GM12864 (cell line): ENCODE results near the gene ELF2.

Experiments
- DNase-seq: peaks from one replicate; pipeline ENCODE4 v3.0.0-alpha.2; 2011; ENCODE audit warnings: low read depth
- H3K4me3 ChIP-seq: 2 replicates; pipeline ENCODE4 v1.5.1; 2011; ENCODE audit warnings: mild to moderate bottlenecking, low read depth, low read length, control low read depth
- TF ChIP-seq, protein P1 (sequence below): IDR thresholded peaks from 2 replicates; pipeline ENCODE4 v1.5.1; 2011; ENCODE audit warnings: low read depth, mild to moderate bottlenecking, moderate library complexity, low read length, control low read depth, inconsistent platforms; ENCODE audit errors: missing control alignments

ELF2 gene

DNA sequence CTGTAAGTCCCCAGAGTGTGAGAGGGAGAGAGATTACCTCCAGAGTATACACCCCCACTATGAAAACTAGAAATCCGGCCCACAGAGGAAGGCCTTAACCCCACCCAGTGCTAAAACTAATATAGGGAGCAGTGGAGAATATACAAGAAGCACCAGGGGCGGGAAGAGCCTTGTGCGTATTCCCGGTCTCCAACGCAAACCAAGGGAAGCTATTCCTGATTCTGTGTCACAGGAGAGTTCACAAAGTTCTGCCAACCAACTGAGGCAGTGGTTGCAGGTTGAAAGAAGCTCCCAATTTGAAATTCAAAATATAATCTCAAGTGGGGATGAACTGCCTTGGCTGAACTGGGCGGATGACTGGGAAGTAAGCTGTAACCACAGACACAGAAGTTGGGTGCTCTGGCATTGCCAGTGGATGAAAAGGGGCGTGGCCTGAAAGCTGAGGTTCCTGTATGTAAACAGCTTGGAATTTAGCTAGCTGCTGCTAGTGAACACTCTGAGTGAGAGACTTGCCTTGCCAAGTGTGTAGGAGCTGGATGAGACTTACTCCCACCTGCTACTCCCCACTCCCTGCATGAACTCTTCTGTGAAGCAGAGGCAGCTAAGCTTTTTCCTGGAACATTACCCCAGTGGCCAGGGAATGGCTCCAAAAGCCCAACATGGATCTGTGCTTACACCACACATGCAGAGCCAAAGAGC, 32.7 kb downstream of the ELF2 start:
- TF ChIP-seq, protein P1, sequence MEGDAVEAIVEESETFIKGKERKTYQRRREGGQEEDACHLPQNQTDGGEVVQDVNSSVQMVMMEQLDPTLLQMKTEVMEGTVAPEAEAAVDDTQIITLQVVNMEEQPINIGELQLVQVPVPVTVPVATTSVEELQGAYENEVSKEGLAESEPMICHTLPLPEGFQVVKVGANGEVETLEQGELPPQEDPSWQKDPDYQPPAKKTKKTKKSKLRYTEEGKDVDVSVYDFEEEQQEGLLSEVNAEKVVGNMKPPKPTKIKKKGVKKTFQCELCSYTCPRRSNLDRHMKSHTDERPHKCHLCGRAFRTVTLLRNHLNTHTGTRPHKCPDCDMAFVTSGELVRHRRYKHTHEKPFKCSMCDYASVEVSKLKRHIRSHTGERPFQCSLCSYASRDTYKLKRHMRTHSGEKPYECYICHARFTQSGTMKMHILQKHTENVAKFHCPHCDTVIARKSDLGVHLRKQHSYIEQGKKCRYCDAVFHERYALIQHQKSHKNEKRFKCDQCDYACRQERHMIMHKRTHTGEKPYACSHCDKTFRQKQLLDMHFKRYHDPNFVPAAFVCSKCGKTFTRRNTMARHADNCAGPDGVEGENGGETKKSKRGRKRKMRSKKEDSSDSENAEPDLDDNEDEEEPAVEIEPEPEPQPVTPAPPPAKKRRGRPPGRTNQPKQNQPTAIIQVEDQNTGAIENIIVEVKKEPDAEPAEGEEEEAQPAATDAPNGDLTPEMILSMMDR: no peak
- no peak overlapping the region for H3K4me3 ChIP-seq
- no peak for DNase-seq

DNA sequence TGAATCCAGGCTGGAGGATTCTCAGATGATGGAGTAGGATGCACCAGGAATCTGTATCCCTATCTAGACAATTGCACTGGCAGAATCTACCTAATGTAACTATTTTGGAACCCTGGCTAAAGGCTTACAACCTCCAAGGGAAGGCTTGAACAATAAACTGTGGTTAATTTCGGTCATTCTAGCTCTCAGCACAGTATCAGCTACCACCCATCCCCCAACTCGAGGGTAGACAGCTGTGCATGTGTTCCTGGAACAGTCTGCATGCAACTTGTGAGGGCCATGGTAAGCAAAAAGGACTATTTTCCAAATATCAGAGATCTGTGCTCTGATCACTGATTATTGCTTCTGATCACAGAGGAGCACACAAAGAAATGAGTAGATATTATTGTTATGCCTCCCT, 34.0 kb downstream of the ELF2 start:
- no peak overlapping the region for H3K4me3 ChIP-seq
- TF ChIP-seq, protein P1: no peak
- DNase-seq: no peak

DNA sequence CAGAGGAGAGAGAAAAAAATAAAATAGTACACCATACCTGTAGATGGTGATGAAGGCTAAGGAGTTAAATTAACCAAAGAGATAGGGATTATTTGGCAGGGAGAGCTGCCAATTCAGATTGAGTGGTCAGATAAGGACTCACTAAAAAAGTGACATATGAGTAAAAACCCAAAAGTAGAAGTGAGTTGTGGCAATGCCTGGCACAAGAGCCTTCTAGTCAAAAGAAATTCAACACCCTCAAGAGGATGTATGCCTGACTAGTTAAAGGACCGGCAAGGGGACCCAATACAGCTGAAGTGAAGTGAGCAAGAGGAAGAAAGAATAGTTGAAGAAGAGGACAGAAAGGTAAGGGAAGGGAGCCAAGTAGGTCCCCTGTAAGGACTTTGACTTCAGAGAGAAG, 34.9 kb downstream of the ELF2 start:
- H3K4me3 ChIP-seq: no peak overlapping the region
- TF ChIP-seq, protein P1: no peak
- DNase-seq: no peak

DNA sequence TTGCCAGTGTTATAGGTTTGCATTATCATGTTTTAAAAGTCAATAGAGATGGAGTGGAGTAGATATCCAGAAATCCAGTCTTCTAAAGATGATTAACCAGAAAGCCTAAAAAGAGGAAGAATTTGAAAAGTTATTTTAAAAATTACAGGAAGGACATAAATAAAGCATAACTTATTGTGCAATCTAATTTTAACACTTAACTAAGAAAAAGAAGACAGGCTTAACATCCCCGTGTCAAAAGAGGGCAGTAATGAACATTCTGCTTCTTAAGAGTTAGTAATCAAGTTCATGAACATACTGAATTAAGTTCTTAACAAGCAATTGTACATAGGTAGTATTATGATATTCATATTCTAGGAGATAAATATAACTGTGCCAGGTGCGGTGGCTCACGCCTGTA, 39.3 kb downstream of the ELF2 start:
- no peak overlapping the region for H3K4me3 ChIP-seq
- no peak for DNase-seq
- TF ChIP-seq, protein P1: no peak

DNA sequence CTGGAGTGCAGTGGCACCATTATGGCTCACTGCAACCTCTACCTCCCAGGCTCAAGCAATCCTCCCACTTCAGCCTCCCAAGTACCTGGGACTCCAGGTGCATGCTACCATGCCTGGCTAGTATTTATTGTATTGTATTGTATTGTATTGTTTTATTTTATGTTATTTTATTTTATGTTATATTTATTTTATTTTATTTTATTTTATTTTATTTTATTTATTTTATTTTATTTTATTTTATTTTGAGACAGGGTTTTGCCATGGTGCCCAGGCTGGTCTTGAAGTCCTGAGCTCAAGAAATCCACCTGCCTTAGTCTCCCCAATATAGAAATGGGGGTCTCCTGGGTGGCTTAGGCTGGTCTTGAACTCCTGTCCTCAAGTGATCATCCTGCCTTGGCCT, 42.6 kb downstream of the ELF2 start:
- TF ChIP-seq, protein P1: no peak
- DNase-seq: no peak
- H3K4me3 ChIP-seq: no peak overlapping the region

DNA sequence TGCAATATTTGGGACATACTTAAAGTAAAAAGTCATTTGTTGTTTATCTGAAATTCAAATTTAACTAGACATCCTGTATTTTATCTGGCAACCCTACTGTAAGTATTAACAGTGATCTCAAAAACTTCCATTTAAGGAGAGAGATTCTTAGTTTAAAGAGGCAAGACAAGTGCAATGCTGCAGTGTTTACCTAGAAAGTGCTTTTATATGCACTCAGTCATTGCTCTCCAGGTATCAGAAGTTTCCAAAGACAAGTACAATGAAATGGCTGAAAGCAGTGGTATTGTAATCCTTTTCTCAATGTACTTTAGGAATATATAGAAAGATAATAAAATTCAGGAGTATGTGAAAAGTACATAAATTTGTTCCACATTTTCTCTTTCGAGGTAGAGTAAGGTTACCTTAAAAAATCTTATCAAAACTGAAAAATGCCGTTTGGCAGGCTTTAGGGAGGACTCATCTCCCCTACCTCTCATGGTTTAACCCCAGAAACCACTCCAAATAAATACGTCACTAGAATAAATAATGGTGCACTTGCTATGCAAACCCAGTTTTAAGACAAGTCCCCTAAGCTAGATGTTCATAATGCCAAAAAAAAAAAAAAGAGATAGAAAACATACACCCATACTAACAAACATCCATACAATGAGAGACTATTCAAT, 45.7 kb downstream of the ELF2 start:
- H3K4me3 ChIP-seq: no peak overlapping the region
- TF ChIP-seq, protein P1: no peak
- no peak for DNase-seq

DNA sequence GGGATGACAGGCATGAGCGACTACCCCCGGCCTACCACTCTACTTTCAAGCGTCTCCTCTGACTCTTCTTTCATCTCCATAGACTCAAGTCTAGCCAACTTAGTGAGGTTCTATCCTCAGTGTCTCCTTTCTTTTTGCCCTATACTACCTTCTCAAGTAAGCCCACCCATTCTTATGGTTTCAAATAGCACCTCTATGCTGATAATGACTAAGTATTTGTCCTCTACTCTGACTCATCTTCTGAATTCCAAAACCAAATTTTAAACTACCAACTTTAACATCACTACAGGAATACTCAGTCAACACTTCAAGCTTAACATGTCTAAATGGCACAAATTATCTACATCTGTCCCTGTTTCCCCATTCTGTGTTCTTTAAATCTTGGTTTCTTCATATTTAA, 47.8 kb downstream of the ELF2 start:
- DNase-seq: no peak
- no peak overlapping the region for H3K4me3 ChIP-seq
- TF ChIP-seq, protein P1: no peak
